Type B pancreatic cell (in vitro differentiated cells): Measurements from ENCODE around the gene SHF. TPM values are rescaled to one million over a fixed set of nuclear protein-coding genes. Genes with fewer than 3 reads are reported as not detected.
A peak's percentile ranks its signal among the peaks of the same experiment; 100 is the strongest.

Source experiments
- DNase-seq: peaks from one replicate; pipeline ENCODE4 v3.0.0; 2021; ENCODE audit warnings: mixed read lengths; ENCODE audit not compliant: unreplicated experiment; ENCODE audit errors: extremely low spot score
- H3K27ac Mint-ChIP-seq: 2 replicates; pipeline ENCODE4 v1.8.0; 2021; ENCODE audit warnings: mild to moderate bottlenecking, mixed read lengths
- H3K27me3 Mint-ChIP-seq: 2 replicates; pipeline ENCODE4 v1.8.0; 2021; ENCODE audit warnings: mixed read lengths
- H3K36me3 Mint-ChIP-seq: 2 replicates; pipeline ENCODE4 v1.8.0; 2021; ENCODE audit warnings: mixed read lengths
- H3K4me1 Mint-ChIP-seq: one replicate; pipeline ENCODE4 v1.8.0; 2021; ENCODE audit warnings: mixed read lengths; ENCODE audit not compliant: unreplicated experiment
- H3K4me3 Mint-ChIP-seq: 2 replicates; pipeline ENCODE4 v1.8.0; 2021; ENCODE audit warnings: mild to moderate bottlenecking, mixed read lengths
- H3K9me3 Mint-ChIP-seq: 2 replicates; pipeline ENCODE4 v1.8.0; 2021; ENCODE audit warnings: mixed read lengths
- total RNA-seq: library from RNA; stranded (reverse); gene quantifications from 2 replicates; pipeline ENCODE4 v1.2.1, GENCODE V29; 2021; ENCODE audit warnings: low replicate concordance
- TF ChIP-seq, protein P1 (sequence below): fragments of 200-600 bp; sonication (generic); conservative IDR thresholded peaks from 2 replicates; pipeline ENCODE4 v1.5.0; 2021; ENCODE audit warnings: antibody characterized with exemption, mild to moderate bottlenecking

SHF gene
- total RNA-seq, 1 donor from 2014 or later = 29.0 TPM

DNA sequence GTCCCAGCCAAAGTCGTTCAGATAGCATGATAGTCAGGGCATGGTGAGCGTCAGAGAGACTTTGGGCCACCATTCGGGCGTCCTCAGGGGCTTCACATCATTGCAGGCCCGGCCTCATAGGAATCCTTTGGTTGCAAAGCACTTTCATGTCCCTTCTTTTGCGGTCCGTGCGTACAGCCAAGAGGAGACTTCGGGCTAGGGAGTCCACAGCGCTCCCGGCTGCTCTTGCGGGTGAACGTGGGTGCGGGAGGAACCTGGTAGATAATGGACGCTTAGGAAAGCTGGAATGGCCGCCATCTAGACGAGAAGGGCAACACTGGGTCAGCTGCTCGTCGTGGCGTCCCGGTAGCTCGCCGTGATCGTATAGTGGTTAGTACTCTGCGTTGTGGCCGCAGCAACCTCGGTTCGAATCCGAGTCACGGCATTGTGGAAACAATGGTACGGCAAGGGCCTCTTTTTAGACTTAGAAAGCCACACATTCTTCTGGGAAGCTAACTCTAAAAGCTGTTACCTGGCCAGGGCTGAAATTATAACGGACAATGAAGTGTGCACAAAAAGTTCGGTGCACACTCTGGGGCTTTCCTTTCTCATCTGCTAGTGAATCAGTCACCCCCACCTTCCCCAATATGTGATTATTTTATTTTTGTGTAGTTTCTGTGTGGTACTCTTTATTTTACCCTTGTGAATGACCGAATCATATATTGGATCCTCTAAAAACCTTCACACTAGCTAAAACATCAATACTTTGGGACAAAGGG is 13.2 kb upstream of the SHF start:
- Mint-ChIP-seq H3K36me3 (no peaks in the 10 kb centered on the region), H3K4me1 (peaks cover 4% of the 10 kb centered on the region), H3K27me3 (peaks cover 15% of the 10 kb centered on the region), H3K4me3 (no peak overlapping the region), H3K9me3 (no peaks in the 10 kb centered on the region), H3K27ac (no peak overlapping the region)
- DNase-seq = peak; percentile 85
- TF ChIP-seq, protein P1, sequence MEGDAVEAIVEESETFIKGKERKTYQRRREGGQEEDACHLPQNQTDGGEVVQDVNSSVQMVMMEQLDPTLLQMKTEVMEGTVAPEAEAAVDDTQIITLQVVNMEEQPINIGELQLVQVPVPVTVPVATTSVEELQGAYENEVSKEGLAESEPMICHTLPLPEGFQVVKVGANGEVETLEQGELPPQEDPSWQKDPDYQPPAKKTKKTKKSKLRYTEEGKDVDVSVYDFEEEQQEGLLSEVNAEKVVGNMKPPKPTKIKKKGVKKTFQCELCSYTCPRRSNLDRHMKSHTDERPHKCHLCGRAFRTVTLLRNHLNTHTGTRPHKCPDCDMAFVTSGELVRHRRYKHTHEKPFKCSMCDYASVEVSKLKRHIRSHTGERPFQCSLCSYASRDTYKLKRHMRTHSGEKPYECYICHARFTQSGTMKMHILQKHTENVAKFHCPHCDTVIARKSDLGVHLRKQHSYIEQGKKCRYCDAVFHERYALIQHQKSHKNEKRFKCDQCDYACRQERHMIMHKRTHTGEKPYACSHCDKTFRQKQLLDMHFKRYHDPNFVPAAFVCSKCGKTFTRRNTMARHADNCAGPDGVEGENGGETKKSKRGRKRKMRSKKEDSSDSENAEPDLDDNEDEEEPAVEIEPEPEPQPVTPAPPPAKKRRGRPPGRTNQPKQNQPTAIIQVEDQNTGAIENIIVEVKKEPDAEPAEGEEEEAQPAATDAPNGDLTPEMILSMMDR = no peak

DNA sequence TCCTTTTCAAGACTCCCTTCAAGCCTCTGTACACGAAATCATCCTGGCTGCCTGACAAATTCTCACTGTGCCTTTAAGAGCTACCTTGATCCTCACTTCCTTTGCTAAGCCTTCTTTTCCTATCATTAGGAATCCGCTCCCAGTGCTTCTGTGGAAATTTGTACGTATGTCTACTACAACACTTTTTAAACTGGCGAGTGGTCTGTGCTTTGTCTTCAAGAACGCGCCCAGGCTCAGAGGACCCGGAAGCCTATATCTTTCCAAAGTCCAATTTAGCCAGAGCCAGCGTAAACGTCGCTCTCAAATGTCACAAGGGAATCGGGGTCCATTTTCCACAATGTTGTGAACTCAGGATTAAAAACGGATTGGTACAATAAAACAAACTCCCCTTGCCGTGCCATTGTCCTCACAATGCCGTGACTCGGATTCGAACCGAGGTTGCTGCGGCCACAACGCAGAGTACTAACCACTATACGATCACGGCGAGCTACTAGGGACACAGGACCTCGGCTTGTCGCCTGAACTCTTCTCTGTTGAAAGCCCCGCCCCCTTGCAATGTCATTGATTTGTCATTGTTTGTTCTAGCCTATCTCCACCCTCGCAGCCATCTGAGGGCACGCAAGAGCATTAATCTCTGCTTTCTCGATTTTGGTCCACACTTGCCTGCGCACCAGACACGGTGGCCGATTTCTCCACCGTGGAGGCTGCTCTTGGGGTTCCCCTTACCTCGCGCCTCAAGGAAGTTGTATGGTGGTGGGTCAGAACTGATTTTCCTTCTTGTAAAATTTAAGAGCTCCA is 12.4 kb upstream of the SHF start:
- TF ChIP-seq, protein P1 = no peak

DNA sequence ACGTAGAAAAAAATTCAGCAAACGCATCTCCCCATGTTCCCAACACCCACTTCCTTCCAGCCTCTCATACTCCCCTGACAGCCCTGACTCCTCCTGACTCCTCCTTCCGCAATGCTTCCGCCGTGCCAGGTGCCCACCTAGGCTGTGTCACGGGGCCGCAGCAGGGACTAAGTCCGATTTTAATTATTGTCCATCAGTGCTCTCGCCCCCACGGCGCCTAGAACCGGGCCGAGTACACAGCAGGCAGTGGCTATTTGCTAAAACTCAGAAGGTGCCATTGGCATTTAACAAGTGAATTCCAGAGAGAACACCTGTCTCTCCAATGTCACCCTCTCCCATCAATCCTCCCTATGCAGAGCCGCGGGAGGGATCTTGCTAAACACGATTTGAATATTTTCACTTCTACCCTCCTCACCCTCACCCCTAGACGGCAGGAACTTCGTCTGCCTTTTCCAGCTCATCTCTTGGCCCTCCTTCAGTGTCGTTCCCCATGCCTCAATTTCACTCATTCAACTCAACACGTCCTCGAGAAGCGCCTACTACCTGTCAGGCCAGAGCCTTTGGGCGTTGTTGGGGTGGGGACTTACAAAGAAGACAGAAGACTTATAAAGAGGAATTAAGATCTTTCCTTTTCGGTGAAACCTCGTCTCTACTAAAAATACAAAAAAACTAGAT is 11.5 kb upstream of the SHF start:
- Mint-ChIP-seq H3K4me3 (no peak overlapping the region), H3K9me3 (no peaks in the 10 kb centered on the region), H3K4me1 (peaks cover 4% of the 10 kb centered on the region), H3K27ac (no peak overlapping the region), H3K36me3 (no peaks in the 10 kb centered on the region), H3K27me3 (peaks cover 10% of the 10 kb centered on the region)
- no peak for DNase-seq
- TF ChIP-seq, protein P1 = peak; percentile 7

More for the DNA sequence above, 12.4 kb upstream of the SHF start:
- no peaks in the 10 kb centered on the region for H3K9me3 Mint-ChIP-seq
- H3K4me1 Mint-ChIP-seq = peaks cover 4% of the 10 kb centered on the region
- H3K36me3 Mint-ChIP-seq = no peaks in the 10 kb centered on the region
- no peak overlapping the region for H3K4me3 Mint-ChIP-seq
- H3K27ac Mint-ChIP-seq = no peak overlapping the region
- DNase-seq = peak; percentile 95
- peaks cover 14% of the 10 kb centered on the region for H3K27me3 Mint-ChIP-seq

DNA sequence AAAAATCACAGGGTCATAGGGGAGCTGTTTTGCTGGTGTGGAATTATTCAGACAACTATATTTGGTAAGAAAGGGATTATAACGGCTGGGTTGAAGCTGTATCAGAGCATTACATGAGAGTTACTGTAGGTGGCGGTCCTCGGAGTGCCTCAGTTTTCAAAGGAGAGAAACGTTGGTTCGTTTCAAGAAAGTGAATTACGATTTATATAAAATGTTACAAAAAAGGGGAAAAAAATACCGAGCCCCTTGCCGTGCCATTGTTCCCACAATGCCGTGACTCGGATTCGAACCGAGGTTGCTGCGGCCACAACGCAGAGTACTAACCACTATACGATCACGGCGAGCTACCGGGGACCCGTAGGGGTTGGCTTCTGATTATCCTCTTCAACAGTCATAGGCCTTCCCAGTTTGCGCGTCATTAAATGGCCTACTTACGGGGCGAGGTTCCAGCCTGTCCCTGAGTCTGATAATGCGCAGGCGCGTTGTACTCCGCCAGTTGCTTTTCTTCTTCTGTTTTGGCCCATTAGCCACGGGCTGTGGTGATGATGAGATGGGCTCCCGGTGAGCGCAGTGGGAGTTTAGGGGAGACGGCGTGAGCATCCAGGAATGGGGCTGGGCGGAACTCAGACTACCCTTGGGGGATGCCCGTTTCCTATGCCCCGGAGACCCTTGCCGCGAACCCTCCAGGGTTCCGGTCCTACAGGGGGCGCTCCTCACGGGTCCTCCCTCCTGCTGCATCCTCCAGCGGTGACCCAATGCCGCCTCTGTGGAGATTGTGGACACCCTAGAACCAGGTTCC is 10.8 kb upstream of the SHF start:
- Mint-ChIP-seq H3K4me1 (peaks cover 4% of the 10 kb centered on the region), H3K36me3 (no peaks in the 10 kb centered on the region), H3K27me3 (peaks cover 10% of the 10 kb centered on the region), H3K27ac (no peak overlapping the region), H3K9me3 (no peaks in the 10 kb centered on the region), H3K4me3 (no peak overlapping the region)
- peak; percentile 96 for DNase-seq
- TF ChIP-seq, protein P1 = peak; percentile 74

DNA sequence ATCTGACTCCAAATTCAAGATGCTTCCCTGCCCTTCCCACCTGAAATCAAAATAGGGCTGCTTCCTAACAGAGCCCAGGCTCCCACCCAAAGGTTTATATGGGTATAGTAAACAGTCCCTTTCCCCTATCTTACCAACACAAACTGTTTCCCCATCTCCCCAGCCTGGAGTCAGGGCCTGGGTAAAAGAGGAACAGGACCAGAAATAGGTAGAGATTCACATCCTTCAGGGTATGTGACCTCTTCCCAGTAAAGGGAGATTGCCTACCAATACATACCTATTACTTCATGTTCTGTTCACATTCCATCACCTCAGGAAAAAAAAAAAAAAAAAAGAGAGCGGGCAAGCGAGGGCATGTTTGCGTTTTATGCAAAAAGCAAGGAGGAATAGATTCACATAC is 9.7 kb upstream of the SHF start:
- DNase-seq = no peak
- H3K4me1 Mint-ChIP-seq = peaks cover 4% of the 10 kb centered on the region
- TF ChIP-seq, protein P1 = no peak
- H3K27me3 Mint-ChIP-seq = peaks cover 10% of the 10 kb centered on the region
- H3K36me3 Mint-ChIP-seq = no peaks in the 10 kb centered on the region
- H3K4me3 Mint-ChIP-seq = no peak overlapping the region
- H3K27ac Mint-ChIP-seq = peak overlapping the region; percentile 89
- no peaks in the 10 kb centered on the region for H3K9me3 Mint-ChIP-seq
